ENCODE measurements around the gene CENPE. TPM values are rescaled to one million over a fixed set of nuclear protein-coding genes. Genes with fewer than 3 reads are reported as not detected.
"Not testable (repeated sequence)": the region's sequence is repeated elsewhere in the genome, so short reads cannot be mapped to it uniquely, and the experiment has no call there.

CENPE gene, protein sequence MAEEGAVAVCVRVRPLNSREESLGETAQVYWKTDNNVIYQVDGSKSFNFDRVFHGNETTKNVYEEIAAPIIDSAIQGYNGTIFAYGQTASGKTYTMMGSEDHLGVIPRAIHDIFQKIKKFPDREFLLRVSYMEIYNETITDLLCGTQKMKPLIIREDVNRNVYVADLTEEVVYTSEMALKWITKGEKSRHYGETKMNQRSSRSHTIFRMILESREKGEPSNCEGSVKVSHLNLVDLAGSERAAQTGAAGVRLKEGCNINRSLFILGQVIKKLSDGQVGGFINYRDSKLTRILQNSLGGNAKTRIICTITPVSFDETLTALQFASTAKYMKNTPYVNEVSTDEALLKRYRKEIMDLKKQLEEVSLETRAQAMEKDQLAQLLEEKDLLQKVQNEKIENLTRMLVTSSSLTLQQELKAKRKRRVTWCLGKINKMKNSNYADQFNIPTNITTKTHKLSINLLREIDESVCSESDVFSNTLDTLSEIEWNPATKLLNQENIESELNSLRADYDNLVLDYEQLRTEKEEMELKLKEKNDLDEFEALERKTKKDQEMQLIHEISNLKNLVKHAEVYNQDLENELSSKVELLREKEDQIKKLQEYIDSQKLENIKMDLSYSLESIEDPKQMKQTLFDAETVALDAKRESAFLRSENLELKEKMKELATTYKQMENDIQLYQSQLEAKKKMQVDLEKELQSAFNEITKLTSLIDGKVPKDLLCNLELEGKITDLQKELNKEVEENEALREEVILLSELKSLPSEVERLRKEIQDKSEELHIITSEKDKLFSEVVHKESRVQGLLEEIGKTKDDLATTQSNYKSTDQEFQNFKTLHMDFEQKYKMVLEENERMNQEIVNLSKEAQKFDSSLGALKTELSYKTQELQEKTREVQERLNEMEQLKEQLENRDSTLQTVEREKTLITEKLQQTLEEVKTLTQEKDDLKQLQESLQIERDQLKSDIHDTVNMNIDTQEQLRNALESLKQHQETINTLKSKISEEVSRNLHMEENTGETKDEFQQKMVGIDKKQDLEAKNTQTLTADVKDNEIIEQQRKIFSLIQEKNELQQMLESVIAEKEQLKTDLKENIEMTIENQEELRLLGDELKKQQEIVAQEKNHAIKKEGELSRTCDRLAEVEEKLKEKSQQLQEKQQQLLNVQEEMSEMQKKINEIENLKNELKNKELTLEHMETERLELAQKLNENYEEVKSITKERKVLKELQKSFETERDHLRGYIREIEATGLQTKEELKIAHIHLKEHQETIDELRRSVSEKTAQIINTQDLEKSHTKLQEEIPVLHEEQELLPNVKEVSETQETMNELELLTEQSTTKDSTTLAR (N-terminal part only)
- under 1 TPM; 0.26 to 0.33 TPM for total RNA-seq

DNA sequence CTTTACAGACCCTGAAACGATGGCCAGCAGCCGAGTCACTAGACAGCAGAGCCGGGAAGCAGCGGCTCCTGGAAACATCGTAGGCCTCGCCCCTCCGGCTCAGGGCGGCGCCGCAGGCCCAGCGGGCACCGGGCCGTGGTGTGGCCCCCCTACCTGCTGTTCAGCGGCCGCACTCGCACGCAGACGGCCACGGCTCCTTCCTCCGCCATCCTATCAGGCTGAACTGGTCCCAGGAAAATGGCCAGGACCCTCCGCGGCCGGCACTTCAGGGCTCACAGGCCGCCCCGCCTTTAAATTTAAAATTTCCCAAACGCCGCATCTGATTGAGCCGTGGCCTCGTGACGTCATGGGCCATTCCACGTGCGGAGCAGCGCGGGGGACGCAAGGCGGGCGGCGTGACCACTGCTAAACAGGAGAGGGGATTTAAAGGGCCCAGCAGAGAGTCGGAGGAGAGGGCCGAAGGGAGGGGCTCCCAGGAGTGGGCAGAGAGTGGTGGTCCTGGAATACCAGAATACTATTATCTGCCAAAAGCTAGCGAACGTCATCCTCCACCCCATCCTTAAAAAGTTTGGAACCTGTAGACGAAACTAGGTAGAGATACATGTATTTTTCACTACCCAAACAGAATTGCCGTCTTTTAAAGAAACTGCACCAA is at the start of gene CENPE:
Gene CENPE (minus strand): TSS at position 233 of the 655 bp plus-strand sequence. CDS start 24 bp downstream, at position 209.
- DNase-seq (peak; percentile 78 to 87 (median 86)), ATAC-seq (peak; percentile 97)
- Histone ChIP-seq H3K36me3 (replicated peaks in 1 of 2; ENCODE audit: insufficient read depth in 1 of 2, low read depth in 2 of 2) (no peaks in the 10 kb centered on the region), H3K27me3 (peaks cover 0 to 9% of the 10 kb centered on the region in 2 donors), H3K27ac (peak within 1 kb of the TSS in 3 of 4 donors; percentile 22 to 61 (median 41)), H3K4me1 (peaks cover 13% of the 10 kb centered on the region), H3K9me3 (no peaks in the 10 kb centered on the region), H3K4me3 (peak within 1 kb of the TSS; percentile 51 to 67)
- WGBS, 2 donors = 0 to 1% methylated on average over 22 to 44 of the region's 44 CpGs
- TF ChIP-seq, protein P1, sequence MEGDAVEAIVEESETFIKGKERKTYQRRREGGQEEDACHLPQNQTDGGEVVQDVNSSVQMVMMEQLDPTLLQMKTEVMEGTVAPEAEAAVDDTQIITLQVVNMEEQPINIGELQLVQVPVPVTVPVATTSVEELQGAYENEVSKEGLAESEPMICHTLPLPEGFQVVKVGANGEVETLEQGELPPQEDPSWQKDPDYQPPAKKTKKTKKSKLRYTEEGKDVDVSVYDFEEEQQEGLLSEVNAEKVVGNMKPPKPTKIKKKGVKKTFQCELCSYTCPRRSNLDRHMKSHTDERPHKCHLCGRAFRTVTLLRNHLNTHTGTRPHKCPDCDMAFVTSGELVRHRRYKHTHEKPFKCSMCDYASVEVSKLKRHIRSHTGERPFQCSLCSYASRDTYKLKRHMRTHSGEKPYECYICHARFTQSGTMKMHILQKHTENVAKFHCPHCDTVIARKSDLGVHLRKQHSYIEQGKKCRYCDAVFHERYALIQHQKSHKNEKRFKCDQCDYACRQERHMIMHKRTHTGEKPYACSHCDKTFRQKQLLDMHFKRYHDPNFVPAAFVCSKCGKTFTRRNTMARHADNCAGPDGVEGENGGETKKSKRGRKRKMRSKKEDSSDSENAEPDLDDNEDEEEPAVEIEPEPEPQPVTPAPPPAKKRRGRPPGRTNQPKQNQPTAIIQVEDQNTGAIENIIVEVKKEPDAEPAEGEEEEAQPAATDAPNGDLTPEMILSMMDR (IDR thresholded peaks at IDR 0.05) = peak in 2 of 7 experiments; percentile 7 to 11
- no peak for TF ChIP-seq POLR2A (IDR thresholded peaks at IDR 0.05)
- intact Hi-C loops (cut with DNase I) = no loop called here

DNA sequence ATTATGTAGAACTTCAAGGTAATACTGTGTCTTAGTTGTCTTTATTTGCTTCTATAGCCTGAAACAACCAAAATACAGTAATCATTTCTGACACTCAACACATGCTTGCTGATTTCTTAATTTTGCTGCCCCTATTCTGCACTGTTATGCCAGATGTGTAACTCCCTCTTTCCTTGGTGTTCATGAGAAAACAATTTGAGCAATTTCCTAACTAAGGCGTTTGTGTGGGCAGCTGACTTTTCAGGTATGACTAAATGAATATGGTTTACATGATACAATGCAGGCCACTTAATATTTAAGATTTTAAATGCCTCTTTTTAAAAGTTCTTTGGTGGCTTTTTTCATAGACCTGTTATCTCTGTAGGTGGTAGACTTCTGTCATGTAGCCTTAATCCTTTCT is 46.1 kb upstream of the CENPE start:
- intact Hi-C loops (cut with DNase I) = no loop called here
- 21 to 52% methylated on average over 1 of the region's 1 CpG for WGBS, 2 donors

DNA sequence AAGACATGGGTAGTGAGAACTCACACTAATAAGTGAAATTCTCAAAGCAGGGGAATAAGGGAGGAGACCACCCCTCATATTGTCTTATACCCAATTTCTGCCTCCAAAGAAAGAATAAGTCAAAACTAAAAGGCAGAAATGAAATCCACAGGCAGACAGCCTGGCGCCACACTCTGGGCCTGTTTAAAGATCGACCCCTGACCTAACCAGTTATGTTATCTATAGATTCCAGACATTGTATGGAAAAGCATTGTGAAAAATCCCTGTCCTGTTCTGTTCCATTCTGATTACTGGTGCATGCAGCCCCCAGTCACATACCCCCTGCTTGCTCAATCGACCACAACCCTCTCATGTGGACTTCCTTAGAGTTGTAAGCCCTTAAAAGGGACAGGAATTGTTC is 32.8 kb upstream of the CENPE start:
- ATAC-seq; H3K27ac ChIP-seq; H3K27me3 ChIP-seq; H3K4me1 ChIP-seq; intact Hi-C loops (cut with DNase I); DNase-seq; H3K9me3 ChIP-seq; H3K4me3 ChIP-seq; H3K36me3 ChIP-seq (replicated peaks in 1 of 2; ENCODE audit: insufficient read depth in 1 of 2, low read depth in 2 of 2): not testable (repeated sequence)
- WGBS, 2 donors = 60 to 69% methylated on average over 3 of the region's 3 CpGs

More for the DNA sequence above, 46.1 kb upstream of the CENPE start:
- Histone ChIP-seq H3K27ac (no peak overlapping the region), H3K36me3 (replicated peaks in 1 of 2; ENCODE audit: insufficient read depth in 1 of 2, low read depth in 2 of 2) (no peaks in the 10 kb centered on the region), H3K4me1 (no peaks in the 10 kb centered on the region), H3K9me3 (no peaks in the 10 kb centered on the region), H3K4me3 (no peak overlapping the region), H3K27me3 (no peaks in the 10 kb centered on the region)
- TF ChIP-seq, protein P1 (IDR thresholded peaks at IDR 0.05) = no peak
- no peak for TF ChIP-seq POLR2A (IDR thresholded peaks at IDR 0.05)
- DNase-seq = no peak
- ATAC-seq = no peak

DNA sequence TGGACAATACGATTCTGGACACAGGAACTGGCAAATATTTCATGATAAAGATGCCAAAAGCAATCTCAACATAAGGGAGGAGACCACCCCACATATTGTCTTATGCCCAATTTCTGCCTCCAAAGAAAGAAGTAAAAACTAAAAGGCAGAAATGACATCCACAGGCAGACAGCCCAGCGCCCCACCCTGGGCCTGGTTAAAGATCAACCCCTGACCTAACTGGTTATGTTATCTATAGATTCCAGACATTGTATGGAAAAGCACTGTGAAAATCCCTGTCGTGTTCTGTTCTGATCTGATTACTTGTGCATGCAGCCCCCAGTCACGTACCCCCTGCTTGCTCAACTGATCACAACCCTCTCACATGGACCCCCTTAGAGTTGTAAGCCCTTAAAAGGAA is 25.4 kb upstream of the CENPE start:
- H3K27ac ChIP-seq; H3K9me3 ChIP-seq; H3K36me3 ChIP-seq (replicated peaks in 1 of 2; ENCODE audit: insufficient read depth in 1 of 2, low read depth in 2 of 2); H3K27me3 ChIP-seq; DNase-seq; ATAC-seq; intact Hi-C loops (cut with DNase I); H3K4me3 ChIP-seq; H3K4me1 ChIP-seq: not testable (repeated sequence)
- WGBS, 2 donors = 28 to 29% methylated on average over 4 of the region's 4 CpGs

GRCh38 chr4:103207673-103208072 is 9.5 kb upstream of the CENPE start:
- Histone ChIP-seq H3K4me3 (no peak overlapping the region), H3K36me3 (replicated peaks in 1 of 2; ENCODE audit: insufficient read depth in 1 of 2, low read depth in 2 of 2) (no peaks in the 10 kb centered on the region), H3K4me1 (no peaks in the 10 kb centered on the region), H3K27ac (no peak overlapping the region), H3K27me3 (no peaks in the 10 kb centered on the region), H3K9me3 (no peaks in the 10 kb centered on the region)
- ATAC-seq = no peak
- WGBS, 2 donors = 42 to 46% methylated on average over 5 of the region's 5 CpGs
- TF ChIP-seq POLR2A (IDR thresholded peaks at IDR 0.05) = no peak
- TF ChIP-seq, protein P1 (IDR thresholded peaks at IDR 0.05) = no peak
- DNase-seq = peak in 1 of 4 donors; percentile 26
- intact Hi-C loops (cut with DNase I) = no loop called here

All from body of pancreas (tissue), 4 donors.